ENCODE results near the gene OSM.

DNA sequence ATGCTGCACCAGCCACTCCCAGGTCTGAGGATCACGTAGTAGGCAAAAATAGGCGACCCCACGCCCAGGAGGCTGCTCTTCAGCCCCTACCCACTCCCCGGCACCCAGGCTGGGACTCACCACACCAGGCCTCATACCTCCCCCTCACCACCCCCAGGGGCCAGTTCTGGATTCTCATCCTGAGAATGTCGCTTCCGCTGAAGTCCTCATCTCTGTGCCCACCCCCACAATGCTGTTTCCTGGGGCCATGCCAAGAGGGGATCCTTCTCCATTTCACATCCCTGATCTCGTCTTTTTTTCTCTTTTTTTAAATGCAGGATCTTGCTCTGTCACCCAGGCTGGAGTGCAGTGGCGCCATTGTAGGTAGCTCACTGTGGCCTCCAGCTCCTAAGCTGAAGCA, 1.7 kb upstream of the OSM start:
- no peak for TF ChIP-seq POLR2AphosphoS5 (IDR thresholded peaks at IDR 0.05)
- TF ChIP-seq POLR2A (IDR thresholded peaks at IDR 0.05) = no peak

Data from sigmoid colon (tissue), 4 donors.